Fibroblast of mammary gland (primary cell): Measurements from ENCODE around the gene HTRA1.

Experiments used
- DNase-seq: peaks from one replicate; pipeline ENCODE4 v3.0.0-alpha.2; 2010; ENCODE audit warnings: low read depth
- H3K4me3 ChIP-seq: 2 replicates; pipeline ENCODE4 v1.5.1; 2011; ENCODE audit warnings: low read depth, mild to moderate bottlenecking, low read length, moderate library complexity; ENCODE audit not compliant: control insufficient read depth
- TF ChIP-seq, protein P1 (sequence below): conservative IDR thresholded peaks from 2 replicates; pipeline ENCODE4 v1.5.1; 2011; ENCODE audit warnings: low read depth, low read length, inconsistent platforms; ENCODE audit not compliant: control insufficient read depth, insufficient read depth

The HTRA1 gene

DNA sequence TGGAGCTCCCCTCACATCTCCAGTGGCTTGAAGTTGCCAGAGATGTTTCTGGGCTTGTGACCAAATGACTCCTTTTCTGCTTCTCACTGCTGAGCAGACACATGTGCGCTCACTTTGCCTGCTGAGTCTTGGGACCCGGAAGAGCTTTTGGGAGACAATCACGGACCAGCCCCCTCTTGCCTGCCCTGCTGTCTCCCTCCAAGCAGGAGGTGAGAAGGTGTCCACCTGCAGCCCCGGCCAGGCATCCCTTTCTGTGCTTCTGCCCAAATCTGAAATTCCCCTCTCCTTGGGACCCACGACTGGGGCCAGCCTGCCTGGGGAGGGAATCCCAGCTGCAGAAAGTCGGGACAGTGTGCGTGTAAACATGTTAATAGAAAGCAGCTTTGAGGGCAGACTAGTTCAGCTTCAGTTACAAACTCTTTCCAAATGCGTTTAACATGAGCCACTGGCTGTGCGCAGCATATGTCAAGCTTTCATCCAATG, 31.7 kb downstream of the HTRA1 start:
- TF ChIP-seq, protein P1, sequence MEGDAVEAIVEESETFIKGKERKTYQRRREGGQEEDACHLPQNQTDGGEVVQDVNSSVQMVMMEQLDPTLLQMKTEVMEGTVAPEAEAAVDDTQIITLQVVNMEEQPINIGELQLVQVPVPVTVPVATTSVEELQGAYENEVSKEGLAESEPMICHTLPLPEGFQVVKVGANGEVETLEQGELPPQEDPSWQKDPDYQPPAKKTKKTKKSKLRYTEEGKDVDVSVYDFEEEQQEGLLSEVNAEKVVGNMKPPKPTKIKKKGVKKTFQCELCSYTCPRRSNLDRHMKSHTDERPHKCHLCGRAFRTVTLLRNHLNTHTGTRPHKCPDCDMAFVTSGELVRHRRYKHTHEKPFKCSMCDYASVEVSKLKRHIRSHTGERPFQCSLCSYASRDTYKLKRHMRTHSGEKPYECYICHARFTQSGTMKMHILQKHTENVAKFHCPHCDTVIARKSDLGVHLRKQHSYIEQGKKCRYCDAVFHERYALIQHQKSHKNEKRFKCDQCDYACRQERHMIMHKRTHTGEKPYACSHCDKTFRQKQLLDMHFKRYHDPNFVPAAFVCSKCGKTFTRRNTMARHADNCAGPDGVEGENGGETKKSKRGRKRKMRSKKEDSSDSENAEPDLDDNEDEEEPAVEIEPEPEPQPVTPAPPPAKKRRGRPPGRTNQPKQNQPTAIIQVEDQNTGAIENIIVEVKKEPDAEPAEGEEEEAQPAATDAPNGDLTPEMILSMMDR: no peak
- DNase-seq: peak; percentile 88
- H3K4me3 ChIP-seq: peak overlapping the region; percentile 64

DNA sequence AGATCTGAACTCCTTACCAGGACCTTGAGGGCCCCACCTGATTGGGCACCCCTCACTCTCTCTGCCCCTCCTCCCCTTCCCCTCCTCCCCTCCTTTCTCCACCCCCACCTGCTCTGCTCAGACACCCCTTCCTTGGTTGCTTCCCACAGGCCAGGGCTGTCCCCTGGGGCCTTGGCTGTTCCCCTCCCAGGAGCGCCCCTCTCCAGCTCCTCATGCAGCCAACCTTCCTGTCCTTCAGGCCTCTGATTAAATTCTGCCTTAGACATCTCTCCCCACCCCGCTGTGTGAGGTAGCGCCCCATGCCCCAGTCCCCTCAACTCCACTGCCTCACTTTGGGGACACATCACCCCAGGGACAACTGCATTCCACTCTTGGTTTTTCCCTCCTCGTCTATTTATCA, 32.4 kb downstream of the HTRA1 start:
- H3K4me3 ChIP-seq: peak overlapping the region; percentile 64
- TF ChIP-seq, protein P1: no peak
- DNase-seq: no peak

DNA sequence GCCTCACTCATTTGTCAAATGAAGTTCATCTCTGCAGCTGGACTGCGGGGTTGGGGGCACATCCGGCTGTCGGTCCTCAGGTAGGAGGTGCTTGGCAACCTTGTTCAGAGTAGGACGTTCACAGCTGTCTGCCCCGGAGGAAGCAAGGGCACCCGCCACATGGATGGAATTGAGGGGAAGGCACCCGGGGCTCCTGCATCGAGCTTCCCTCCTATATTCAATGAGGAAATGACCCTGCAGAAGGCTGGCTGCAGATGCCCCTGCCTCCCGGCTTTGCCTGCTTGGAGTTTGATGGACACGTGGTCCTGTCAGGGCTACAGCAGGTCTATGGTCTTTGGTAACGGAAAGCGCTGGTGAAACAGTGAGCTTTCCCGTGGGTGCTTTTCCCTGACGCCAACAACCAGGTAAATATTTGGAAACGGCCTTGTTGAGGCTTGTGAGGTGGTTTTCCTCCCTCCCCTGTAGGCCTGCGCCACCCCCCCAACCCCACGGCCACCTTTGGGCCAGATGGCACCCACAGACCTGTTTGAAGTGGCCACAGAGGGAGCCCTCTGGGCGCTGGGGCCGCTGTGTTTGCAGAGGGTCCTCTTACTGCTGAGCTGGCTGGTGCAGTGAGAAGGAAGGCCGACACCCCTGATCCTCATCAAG, 32.9 kb downstream of the HTRA1 start:
- TF ChIP-seq, protein P1: no peak
- peak overlapping the region; percentile 64 for H3K4me3 ChIP-seq

DNA sequence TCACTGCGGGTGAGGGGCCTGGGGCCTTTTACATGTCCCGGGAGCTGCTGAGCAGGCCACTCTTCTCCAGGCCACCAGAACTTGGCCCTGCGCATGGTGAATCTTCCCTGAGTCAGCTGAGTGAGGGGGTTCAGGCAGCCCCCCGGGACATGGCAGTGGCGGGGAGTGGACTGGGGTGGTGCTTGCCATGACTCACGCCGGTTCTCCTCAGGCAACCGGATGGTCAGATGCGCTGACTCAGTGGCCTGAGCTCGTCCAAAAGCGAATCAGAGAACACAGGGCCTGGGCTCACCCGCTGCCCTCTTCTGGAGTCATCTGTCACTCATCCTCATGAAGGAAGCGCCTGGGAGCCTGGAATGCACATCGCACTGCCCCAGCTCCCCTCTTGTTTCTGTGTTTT, 33.5 kb downstream of the HTRA1 start:
- peak overlapping the region; percentile 64 for H3K4me3 ChIP-seq
- TF ChIP-seq, protein P1: no peak
- DNase-seq: peak; percentile 99

More for the DNA sequence above, 32.9 kb downstream of the HTRA1 start:
- DNase-seq: no peak

DNA sequence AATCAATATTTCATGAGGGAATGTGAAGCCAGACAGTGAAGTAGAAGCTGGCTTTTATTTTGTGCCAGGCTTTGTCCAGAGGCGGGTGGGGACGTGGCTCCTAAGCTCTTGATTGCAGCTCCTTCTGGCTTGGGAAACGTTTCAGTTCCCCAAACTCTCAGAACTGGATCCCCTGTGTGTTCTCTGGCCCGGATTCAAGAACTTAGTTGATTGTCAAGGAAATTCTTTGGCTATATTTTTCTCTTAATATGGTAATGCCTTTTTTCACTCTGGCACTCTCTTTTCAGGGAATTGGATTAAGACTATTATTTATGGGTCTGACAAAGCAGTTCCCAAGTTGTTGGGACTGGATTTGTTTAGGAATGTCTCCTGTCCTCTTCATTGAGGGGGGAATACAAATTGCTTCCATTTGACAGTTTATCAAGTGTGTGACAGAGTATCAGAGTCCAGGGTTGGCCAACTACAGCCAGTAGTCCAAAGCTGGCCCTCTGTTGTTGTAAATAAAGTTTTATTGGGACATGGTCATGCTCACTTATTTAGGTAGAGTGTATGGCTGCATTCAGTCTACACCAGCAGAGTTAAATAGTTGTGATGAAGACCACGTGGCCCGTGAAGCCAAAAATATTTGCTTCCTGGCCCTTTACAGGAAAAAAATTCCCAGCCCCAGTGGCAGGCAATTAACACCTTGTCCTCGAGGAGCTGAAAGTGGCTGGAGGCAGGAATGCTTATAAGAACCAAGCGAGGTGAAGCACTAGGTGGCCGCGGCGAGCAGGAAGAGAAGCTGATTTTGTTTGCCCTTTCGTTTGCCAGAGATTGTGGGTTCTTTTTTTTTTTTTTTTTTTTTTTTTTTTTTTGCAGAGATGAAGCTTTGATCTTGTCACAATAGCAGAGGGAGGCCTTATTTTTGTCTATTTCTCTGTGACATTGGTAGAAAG, 34.3 kb downstream of the HTRA1 start:
- peak overlapping the region; percentile 11 for H3K4me3 ChIP-seq
- DNase-seq: peak; percentile 89
- TF ChIP-seq, protein P1: no peak

DNA sequence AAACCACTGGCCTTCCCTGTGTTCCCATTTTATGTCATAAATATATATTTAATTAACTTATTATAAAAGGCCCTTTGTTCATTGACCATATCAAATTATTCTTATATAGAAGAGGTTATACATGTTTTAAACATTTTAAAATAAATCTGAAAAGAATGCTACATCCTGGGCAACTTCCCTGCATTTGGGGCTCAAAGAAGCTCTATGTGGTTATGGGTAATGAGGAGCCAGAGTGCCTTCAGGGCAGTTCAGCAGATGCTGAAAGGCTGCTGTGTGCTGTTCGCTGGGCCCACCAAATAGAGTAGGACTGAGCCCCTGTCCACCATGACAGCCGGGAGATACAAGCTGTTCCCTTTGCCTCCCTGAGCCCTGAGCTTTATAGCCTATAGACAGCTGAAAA, 35.9 kb downstream of the HTRA1 start:
- TF ChIP-seq, protein P1: no peak

More for the DNA sequence above, 35.9 kb downstream of the HTRA1 start:
- no peak overlapping the region for H3K4me3 ChIP-seq
- DNase-seq: no peak
